NCI-H69 (cell line): ENCODE measurements around the gene IQCM.
"Not testable (repeated sequence)": the region's sequence is repeated elsewhere in the genome, so short reads cannot be mapped to it uniquely, and the experiment has no call there.

ENCODE experiments used
- DNase-seq: peaks from one replicate; lab custom pipeline; 2025; lab: John Stamatoyannopoulos, UW

IQCM gene

GRCh38 chr4:149584722-149585121 is 230.9 kb downstream of the IQCM start:
- no peak for DNase-seq

GRCh38 chr4:149574971-149575370 is 240.7 kb downstream of the IQCM start:
- no peak for DNase-seq

GRCh38 chr4:149572716-149573115 is 242.9 kb downstream of the IQCM start:
- no peak for DNase-seq

DNA sequence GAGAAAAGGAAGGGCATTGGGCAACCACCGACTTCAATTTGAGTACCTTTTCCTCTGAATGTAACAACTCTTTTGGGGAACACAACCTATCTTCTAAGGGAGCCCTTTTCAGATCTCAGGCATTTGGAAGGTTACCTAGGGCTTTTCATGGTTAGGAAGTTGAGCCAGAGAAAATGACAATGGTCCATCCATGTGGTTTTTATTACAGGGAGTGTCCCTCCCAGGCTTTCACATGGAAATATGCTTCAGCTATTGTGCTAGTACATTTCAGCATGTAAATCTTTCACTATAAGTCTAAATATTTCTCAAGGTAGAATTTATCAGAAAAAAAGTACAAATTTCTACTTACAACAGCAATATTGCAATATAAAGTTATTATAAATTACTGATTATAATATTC is 259.8 kb downstream of the IQCM start:
- no peak for DNase-seq

- DNase-seq: peak; percentile 4
Measured at GRCh38 chr4:149555146-149555545, 260.5 kb downstream of the IQCM start.

- no peak for DNase-seq
Measured at GRCh38 chr4:149553959-149554520, 261.6 kb downstream of the IQCM start.

- DNase-seq: no peak
Measured at GRCh38 chr4:149552601-149553000, 263.0 kb downstream of the IQCM start.

- DNase-seq: peak; percentile 20
Measured at GRCh38 chr4:149549911-149550310, 265.7 kb downstream of the IQCM start.

- DNase-seq: peak; percentile 1
Measured at GRCh38 chr4:149534779-149535178, 280.9 kb downstream of the IQCM start.

DNA sequence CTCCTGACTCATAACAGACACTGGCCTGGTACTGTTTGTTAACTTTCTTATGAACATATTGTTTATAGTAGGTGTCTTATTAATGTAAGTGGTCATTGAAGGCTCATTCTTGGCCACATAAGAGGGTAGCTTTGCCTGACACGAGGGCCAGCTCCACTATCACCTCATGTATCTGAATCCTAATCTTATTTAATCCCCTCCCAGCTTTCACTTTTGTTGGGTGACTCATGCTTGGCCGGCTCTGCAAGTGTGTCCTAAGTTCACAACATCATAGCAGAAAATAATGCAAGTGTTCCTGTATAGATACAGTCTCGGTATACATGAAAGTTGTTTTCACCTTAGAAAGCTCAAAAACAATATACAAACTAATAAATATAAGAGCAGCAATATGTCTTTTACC is 283.8 kb downstream of the IQCM start:
- DNase-seq: no peak

DNA sequence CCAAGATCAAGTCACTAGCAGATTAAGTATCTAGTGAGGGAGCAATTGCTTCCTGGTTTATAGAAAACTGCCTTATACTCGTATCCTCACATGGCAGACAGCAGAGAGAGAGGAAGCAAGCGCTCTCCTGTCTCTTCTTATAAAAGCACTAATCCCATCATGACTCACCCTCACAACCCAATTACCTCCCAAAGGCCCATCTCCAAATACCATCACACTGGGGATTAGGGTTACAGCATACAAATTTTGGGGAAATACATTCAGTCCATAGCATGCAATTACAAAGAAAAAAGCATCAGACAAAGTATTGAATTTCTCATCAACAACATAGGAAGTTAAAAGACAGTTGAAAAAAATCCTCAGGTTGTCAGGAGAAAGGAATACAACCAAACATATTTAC is 292.6 kb downstream of the IQCM start:
- DNase-seq: no peak

DNA sequence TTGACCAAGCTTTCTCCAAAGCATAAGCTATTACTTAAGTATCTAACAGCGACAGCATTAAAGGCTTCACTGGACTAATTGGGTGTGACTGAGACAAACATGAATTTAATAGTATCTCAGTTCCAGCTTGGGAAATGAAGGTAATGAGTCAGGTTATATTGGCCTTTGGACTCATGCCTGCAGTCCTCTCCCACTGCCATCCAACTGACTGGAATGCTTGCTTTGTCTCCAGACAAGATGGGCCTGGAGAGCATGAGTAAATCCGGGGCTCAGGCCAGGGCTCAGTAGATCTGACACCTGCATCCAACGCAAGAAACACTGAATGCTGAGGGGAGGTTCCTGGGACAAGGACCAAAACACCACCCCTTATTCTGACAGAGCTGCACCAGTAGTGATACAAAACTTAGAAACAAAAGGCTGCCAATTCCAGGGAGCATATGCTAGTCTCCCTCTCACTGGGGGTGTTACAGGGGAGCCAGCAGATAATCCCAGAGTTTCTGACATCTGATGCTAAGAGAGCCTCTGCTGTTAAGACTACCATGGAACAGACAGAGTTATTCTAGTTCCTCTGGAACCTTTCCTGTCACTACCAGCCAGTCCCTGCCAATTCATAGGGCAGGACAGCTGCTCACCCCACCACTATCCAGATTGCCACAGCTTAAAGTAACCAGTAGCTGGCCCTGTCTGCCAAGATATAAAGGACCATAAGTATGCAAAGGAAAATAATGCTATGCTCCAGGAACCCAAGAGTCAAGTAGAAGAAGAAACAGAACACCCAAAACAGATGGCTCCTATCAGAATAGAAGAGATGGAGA is 293.8 kb downstream of the IQCM start:
- DNase-seq: peak; percentile 18

GRCh38 chr4:149518471-149518870 is 297.2 kb downstream of the IQCM start:
- no peak for DNase-seq

GRCh38 chr4:149513081-149513480 is 302.6 kb downstream of the IQCM start:
- no peak for DNase-seq

DNA sequence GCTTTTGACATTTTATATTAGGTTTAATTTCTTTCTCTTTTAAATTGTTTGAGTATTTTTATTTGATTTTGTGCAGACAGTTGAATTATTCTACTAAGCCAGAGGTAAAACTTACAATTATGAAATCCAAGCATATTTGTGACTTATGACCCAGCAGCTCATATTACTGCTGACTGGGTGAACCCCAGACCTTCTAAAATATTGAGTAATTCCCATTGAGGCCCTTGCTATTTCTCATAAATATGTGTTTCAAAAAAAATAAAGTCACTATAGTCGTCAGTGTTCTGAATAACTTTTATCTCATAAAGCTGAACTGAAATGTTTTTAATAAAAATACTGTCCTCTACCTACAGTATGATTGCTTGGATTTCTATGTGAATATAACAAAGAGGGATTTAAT is 303.1 kb downstream of the IQCM start:
- no peak for DNase-seq

- DNase-seq: no peak
Measured at GRCh38 chr4:149511558-149512298, 303.9 kb downstream of the IQCM start.

DNA sequence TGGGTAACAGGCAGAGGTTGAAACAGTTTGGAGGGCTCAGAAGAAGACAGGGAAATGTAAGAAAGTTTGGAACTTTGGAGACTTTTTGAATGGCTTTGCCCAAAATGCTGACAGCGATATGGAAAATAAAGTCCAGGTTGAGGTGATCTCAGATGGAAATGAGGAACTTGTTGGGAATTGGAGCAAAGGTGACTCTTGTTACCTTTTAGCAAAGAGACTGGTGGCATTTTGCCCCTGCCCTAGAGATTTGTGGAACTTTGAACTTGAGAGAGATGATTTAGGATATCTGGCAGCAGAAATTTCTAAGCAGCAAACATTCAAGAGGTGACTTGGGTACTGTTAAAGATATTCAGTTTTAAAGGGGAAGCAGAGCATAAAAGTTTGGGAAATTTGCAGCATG is 308.3 kb downstream of the IQCM start:
- DNase-seq: not testable (repeated sequence)

DNA sequence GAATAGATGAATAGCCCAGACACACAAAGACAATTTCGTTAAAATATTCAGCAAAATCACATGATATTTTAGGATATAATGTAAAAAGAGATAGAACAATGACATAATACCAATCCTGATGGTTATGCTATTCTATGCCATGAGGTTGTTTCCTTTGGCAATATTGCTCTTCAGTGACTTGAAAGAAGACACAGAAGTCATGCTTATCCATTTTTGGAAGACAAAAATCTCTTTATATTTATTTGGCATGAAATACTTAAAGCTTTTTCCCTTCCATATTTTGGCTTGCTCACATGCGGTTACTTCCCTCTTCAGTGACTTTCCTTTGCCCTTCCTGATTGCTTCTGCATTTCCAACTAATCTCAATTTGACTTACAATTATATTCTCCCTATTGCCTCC is 314.8 kb downstream of the IQCM start:
- DNase-seq: no peak

DNA sequence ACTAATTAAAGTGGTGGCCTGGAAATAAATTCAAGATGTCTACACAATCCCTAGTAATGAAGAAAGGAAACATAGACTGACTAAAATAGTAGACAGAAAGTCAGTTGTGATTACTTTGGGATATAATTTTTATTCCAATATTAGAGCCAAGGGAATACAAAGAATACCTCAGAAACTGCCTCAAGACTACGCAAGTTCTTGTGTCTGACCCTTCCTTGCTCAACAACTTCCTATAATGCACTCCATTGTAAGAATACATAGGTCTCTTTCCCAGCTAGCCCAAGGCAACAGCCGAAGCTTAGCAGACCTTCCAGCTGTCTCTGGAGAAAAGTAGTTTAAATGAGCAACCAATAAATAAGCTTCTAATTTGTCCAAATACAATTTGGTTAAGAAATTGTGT is 315.9 kb downstream of the IQCM start:
- DNase-seq: no peak

DNA sequence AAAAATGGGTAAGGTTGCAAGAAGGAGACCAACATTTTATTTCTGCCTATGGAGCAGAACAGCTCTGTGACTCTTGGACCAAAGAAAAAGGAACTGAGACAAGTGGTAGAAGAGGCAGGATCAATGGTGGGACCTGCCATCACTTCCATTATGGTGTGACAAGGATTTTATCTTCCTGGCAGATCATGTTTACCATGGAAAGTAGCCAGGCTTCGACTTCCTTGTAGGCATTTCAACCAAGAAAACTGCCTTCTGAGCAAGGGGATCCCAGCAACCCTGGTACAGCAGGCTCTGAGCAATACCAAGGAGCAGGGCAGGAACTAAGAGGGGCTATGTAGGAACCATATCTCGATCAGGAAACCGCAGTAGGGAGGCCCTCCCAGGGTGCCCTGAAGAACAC is 317.4 kb downstream of the IQCM start:
- DNase-seq: no peak

DNA sequence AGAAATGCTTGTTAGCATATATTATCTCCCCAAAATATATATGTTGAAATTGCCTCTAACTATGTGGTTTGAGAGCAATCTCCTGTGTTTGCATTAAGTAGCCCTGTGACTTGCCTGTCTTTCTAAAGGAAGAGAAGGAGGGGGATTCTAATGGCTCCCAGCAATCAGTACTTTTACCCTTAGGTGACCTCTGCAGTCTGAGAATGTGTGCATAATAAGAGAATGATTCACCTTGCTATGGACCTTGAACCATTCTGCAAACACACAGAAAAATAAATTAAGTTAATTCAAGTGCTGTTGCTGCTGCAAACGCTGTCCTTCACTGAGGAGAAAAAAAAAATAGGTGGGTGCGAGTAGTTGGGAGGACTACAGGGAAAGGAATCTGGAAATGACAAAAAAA is 322.2 kb downstream of the IQCM start:
- peak; percentile 3 for DNase-seq

DNA sequence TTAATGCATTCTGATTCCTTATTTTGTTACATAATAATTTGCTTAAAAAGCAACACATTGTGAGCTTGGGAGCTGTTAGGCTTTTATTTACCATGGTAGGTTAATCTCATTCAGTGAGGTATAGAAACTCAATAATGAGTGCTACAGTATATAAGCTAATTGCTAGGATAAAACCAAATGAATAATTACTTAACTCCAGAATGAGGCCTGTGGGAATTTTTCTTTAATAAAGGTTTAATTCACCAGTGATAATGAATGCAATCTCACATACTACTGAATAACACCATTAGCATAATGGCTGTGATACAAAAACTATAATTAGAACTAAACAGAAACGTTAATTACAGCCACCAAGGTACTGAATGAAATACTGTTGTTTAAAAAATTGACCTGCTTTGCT is 326.3 kb downstream of the IQCM start:
- DNase-seq: peak; percentile 81

- DNase-seq: no peak
Measured at GRCh38 chr4:149486861-149487260, 328.8 kb downstream of the IQCM start.
